Measurements from ENCODE around the gene HNRNPUL1. TPM values are rescaled to one million over a fixed set of nuclear protein-coding genes. Genes with fewer than 3 reads are reported as not detected.

Gene HNRNPUL1
- total and polyA plus RNA-seq, 10 of the 15 experiments (the other 5 are each of a cell fraction or from before 2014, with no cell fraction given) = 11.1 to 276 (median 117) TPM

GRCh38 chr19:41304706-41305483 lies 40.7 kb downstream of the HNRNPUL1 start (continued):
- TF ChIP-seq, protein P1, sequence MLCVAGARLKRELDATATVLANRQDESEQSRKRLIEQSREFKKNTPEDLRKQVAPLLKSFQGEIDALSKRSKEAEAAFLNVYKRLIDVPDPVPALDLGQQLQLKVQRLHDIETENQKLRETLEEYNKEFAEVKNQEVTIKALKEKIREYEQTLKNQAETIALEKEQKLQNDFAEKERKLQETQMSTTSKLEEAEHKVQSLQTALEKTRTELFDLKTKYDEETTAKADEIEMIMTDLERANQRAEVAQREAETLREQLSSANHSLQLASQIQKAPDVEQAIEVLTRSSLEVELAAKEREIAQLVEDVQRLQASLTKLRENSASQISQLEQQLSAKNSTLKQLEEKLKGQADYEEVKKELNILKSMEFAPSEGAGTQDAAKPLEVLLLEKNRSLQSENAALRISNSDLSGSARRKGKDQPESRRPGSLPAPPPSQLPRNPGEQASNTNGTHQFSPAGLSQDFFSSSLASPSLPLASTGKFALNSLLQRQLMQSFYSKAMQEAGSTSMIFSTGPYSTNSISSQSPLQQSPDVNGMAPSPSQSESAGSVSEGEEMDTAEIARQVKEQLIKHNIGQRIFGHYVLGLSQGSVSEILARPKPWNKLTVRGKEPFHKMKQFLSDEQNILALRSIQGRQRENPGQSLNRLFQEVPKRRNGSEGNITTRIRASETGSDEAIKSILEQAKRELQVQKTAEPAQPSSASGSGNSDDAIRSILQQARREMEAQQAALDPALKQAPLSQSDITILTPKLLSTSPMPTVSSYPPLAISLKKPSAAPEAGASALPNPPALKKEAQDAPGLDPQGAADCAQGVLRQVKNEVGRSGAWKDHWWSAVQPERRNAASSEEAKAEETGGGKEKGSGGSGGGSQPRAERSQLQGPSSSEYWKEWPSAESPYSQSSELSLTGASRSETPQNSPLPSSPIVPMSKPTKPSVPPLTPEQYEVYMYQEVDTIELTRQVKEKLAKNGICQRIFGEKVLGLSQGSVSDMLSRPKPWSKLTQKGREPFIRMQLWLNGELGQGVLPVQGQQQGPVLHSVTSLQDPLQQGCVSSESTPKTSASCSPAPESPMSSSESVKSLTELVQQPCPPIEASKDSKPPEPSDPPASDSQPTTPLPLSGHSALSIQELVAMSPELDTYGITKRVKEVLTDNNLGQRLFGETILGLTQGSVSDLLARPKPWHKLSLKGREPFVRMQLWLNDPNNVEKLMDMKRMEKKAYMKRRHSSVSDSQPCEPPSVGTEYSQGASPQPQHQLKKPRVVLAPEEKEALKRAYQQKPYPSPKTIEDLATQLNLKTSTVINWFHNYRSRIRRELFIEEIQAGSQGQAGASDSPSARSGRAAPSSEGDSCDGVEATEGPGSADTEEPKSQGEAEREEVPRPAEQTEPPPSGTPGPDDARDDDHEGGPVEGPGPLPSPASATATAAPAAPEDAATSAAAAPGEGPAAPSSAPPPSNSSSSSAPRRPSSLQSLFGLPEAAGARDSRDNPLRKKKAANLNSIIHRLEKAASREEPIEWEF (IDR thresholded peaks at IDR 0.05; ENCODE audit: insufficient replicate concordance, low read depth, low read length) = no peak
- TF ChIP-seq CHD2 (IDR thresholded peaks at IDR 0.05; ENCODE audit: borderline replicate concordance, low read depth, low read length) = no peak

DNA sequence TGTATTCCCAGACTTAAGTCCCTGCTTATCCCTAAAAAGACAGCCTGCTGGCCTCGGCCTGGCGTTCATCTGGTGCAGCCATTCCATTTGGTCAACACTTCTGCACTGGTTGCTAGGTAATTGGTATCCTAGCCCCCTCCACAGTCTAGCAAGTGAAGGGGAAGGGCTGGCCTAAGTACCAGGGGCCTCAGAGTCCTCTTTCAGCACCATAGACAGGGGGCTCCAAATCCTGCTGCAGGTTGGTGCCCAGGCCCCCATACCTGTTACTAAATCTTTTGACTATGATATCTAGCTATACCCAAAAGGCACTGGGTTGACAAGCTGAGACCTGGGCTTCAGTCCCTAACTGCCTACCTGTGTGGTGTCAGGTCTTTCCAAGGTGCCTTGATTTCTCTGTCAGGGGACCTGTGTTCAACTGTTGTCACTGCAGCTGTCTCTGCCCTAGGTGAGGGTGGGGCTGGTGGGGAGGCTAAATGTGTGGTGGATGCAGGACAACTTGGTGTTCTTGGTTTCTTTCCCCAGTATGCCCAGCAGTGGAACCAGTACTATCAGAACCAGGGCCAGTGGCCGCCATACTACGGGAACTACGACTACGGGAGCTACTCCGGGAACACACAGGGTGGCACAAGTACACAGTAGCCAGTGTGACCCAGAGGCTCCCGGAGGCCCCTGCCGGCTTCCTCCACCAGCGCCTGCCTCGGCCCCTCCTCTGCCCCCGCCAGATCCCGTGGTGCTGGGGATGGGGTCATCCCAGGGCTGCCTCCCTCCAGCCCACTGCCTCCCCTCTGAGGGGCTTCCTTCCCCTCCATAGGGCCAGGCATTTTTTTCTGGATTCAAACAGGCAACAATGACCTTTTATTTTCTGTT lies 42.0 kb downstream of the HNRNPUL1 start:
- DNase-seq (ENCODE audit: low read depth, low spot score) (no peak), FAIRE-seq (no peak), ATAC-seq (no peak)
- Histone ChIP-seq H2AFZ (ENCODE audit: control insufficient read depth, low read depth, low read length) (no peak overlapping the region), H3K27me3 (replicated peaks in 1 of 2; ENCODE audit: control insufficient read depth in 2 of 2, insufficient read depth in 2 of 2, low read length in 1 of 2) (no peaks in the 10 kb centered on the region), H3K79me2 (ENCODE audit: control insufficient read depth, insufficient read depth, low read length) (peaks cover 23% of the 10 kb centered on the region), H3K36me3 (ENCODE audit: control insufficient read depth in 2 of 2, insufficient read depth in 2 of 2, low read length in 1 of 2) (peaks cover 28 to 46% of the 10 kb centered on the region in 2 experiments), H3K9me3 (replicated peaks; ENCODE audit: control insufficient read depth, insufficient read depth, low read length) (no peaks in the 10 kb centered on the region), H3K27ac (ENCODE audit: control insufficient read depth, insufficient read depth) (peak overlapping the region; percentile 97), H3K4me3 (no peak overlapping the region), H4K20me1 (ENCODE audit: control insufficient read depth, insufficient read depth) (no peaks in the 10 kb centered on the region), H3K4me2 (ENCODE audit: control insufficient read depth, insufficient read depth) (no peak overlapping the region), H3K9ac (ENCODE audit: control insufficient read depth, insufficient read depth, low read length) (peak overlapping the region; percentile 16; the same call in 1 of the 2 replicates), H3K4me1 (ENCODE audit: control insufficient read depth, insufficient read depth, low read length) (peaks cover 61% of the 10 kb centered on the region)
- ChIA-PET SMC1A (ENCODE audit: uncharacterized antibody, unreplicated experiment) (interaction anchor here (0.8 to 4.0 kb wide), 5 partner anchors 9 to 101 kb away, joined by 3 to 36 read pairs (median 6); partner anchors contain the start of gene HNRNPUL1), POLR2A (interaction anchor here (1.0 kb wide), 1 partner anchor 42 kb away, joined by 3 read pairs; the partner anchor contains the start of gene HNRNPUL1), RAD21 (ENCODE audit: unreplicated experiment) (interaction anchor here (0.7 to 3.1 kb wide), 4 partner anchors 9 to 102 kb away, joined by 3 to 23 read pairs (median 4); no protein-coding TSS in a partner anchor), CTCF (interaction anchor here (0.8 to 7.2 kb wide), 2 partner anchors 42 to 133 kb away, joined by 3 to 84 read pairs; partner anchors contain the start of gene HNRNPUL1)
- no TSS peak for BruUV-seq (replicated peaks)
- TF ChIP-seq, protein P2, sequence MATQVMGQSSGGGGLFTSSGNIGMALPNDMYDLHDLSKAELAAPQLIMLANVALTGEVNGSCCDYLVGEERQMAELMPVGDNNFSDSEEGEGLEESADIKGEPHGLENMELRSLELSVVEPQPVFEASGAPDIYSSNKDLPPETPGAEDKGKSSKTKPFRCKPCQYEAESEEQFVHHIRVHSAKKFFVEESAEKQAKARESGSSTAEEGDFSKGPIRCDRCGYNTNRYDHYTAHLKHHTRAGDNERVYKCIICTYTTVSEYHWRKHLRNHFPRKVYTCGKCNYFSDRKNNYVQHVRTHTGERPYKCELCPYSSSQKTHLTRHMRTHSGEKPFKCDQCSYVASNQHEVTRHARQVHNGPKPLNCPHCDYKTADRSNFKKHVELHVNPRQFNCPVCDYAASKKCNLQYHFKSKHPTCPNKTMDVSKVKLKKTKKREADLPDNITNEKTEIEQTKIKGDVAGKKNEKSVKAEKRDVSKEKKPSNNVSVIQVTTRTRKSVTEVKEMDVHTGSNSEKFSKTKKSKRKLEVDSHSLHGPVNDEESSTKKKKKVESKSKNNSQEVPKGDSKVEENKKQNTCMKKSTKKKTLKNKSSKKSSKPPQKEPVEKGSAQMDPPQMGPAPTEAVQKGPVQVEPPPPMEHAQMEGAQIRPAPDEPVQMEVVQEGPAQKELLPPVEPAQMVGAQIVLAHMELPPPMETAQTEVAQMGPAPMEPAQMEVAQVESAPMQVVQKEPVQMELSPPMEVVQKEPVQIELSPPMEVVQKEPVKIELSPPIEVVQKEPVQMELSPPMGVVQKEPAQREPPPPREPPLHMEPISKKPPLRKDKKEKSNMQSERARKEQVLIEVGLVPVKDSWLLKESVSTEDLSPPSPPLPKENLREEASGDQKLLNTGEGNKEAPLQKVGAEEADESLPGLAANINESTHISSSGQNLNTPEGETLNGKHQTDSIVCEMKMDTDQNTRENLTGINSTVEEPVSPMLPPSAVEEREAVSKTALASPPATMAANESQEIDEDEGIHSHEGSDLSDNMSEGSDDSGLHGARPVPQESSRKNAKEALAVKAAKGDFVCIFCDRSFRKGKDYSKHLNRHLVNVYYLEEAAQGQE (IDR thresholded peaks at IDR 0.05; ENCODE audit: low read depth, low read length) = peak; percentile 67; the same call in 1 of the 2 replicates
- TF ChIP-seq POLR2AphosphoS2 (IDR thresholded peaks at IDR 0.05; ENCODE audit: low read depth, low read length) (peak; percentile 23; the same call in 1 of the 2 replicates), RELA (IDR thresholded peaks at IDR 0.05; ENCODE audit: borderline replicate concordance, partially characterized antibody) (no peak)
- in situ Hi-C loops (cut with MboI) (no loop called here), intact Hi-C loops (cut with micrococcal nuclease; ENCODE audit: unreplicated experiment) (no loop called here)
- 95% methylated on average over 13 of the region's 13 CpGs for WGBS (ENCODE audit: insufficient coverage, insufficient replicate concordance, low lambda C conversion rate, missing lambda C conversion rate)
